Spleen (tissue), 7 donors: ENCODE results near the gene MGP.

Experiments
- CTCF ChIP-seq, 11 experiments: fragments of 200-600 bp in 7 of 11; fragments of 450-650 bp in 4 of 11; sonication (generic) in 4 of 11; IDR thresholded peaks in 8 of 11; conservative IDR thresholded peaks in 3 of 11; 1 replicate in 7 of 11; 2 replicates in 4 of 11; pipeline versions ENCODE4 v1.4.0 to v1.8.0; 2016 to 2021; ENCODE audit warnings: antibody characterized with exemption in 11 of 11, inconsistent platforms in 4 of 11, mild to moderate bottlenecking in 1 of 11
- POLR2A ChIP-seq, 3 donors: fragments of 450-650 bp; IDR thresholded peaks; one replicate each; pipeline ENCODE4 v1.5.1; 2017; ENCODE audit warnings: antibody characterized with exemption in 3 of 3, mild to moderate bottlenecking in 1 of 3
- POLR2AphosphoS5 ChIP-seq, 3 donors: sonication (generic); formaldehyde crosslinking; IDR thresholded peaks; one replicate each; pipeline ENCODE4 v1.5.1; 2017; ENCODE audit warnings: antibody characterized with exemption in 3 of 3
- donor health status: DM: no; HTN: no; CAD: no; lungs with moderate emphysema.
- donor health status: DM: no; HTN: no; CAD: no.
- donor health status: DM: no; HTN: no; CAD: no.

DNA sequence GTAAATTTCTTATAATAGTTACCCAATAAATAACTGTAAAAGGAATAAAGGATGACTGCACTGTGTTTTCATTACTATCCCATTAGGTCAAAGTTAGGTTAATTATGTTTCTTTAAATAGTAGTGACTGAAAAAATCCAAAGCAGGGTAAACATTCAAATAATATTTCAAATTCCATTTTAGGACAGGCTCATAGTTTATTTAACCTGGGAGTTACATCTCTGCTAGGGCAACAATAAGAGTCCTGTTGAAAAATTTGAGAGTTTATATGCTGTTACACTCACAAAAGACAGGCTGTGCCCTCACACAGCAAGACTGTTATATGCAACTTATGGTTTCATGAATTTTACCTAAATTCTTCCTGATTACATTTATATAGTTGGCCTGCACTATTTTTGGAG lies 44.6 kb upstream of the MGP start:
- no peak for TF ChIP-seq POLR2A (IDR thresholded peaks at IDR 0.05)
- no peak for TF ChIP-seq CTCF (IDR thresholded peaks at IDR 0.05 in 8 of 11, conservative IDR thresholded peaks at IDR 0.05 in 3 of 11)
- TF ChIP-seq POLR2AphosphoS5 (IDR thresholded peaks at IDR 0.05), result no peak
